Measurements from ENCODE around the gene RAB8B. TPM values are rescaled to one million over a fixed set of nuclear protein-coding genes. Genes with fewer than 3 reads are reported as not detected.

The RAB8B gene
- total and polyA plus RNA-seq, 9 of the 15 experiments (the other 6 are each of a cell fraction or from before 2014, with no cell fraction given) = 7.8 to 32.1 (median 24.2) TPM

GRCh38 chr15:63277038-63277892 is 87.9 kb downstream of the RAB8B start, which contains the start of gene APH1B:
APH1B (plus strand) TSS chr15:63277605; CDS start chr15:63277624, 19 bp downstream.
- in situ Hi-C loops (cut with MboI) (loop anchor here (25.0 kb wide), 1 partner anchor 785 kb away; no protein-coding TSS in a partner anchor), intact Hi-C loops (cut with micrococcal nuclease) (loop anchor here (2.0 to 5.0 kb wide), 2 partner anchors 85 to 120 kb away; partner anchors contain the start of gene RPS27L)
- Histone ChIP-seq H2AFZ (ENCODE audit: low read depth, low read length) (peak within 1 kb of the TSS; percentile 95), H3K27me3 (ENCODE audit: control insufficient read depth in 2 of 2, insufficient read depth in 2 of 2, low read length in 2 of 2) (no peaks in the 10 kb centered on the region), H3K36me3 (ENCODE audit: control insufficient read depth, insufficient read depth, low read length) (0 out of 3 replicates have a peak, but pooled peaks cover 3% of the 10 kb centered on the region), H3K9me3 (replicated peaks; ENCODE audit: control insufficient read depth, insufficient read depth, low read depth, low read length) (no peaks in the 10 kb centered on the region), H3K27ac (ENCODE audit: extremely low read depth, low read depth, low read length) (peak within 1 kb of the TSS; percentile 82), H3K4me3 (peak within 1 kb of the TSS; percentile 65), H3K4me2 (ENCODE audit: insufficient read depth, low read length) (peak within 1 kb of the TSS; percentile 86), H3K4me1 (replicated peaks in 1 of 2; ENCODE audit: control insufficient read depth in 2 of 2, insufficient read depth in 2 of 2, low read length in 2 of 2) (peaks cover 12 to 18% of the 10 kb centered on the region in 2 experiments; a peak in 4 of 5 replicates), H4K20me1 (replicated peaks; ENCODE audit: control insufficient read depth, insufficient read depth, low read length) (no peaks in the 10 kb centered on the region), H3K9me1 (ENCODE audit: control insufficient read depth, insufficient read depth, low read length) (no peaks in the 10 kb centered on the region), H3K9ac (ENCODE audit: insufficient read depth in 1 of 2, low read depth in 2 of 2, low read length in 2 of 2) (peak within 1 kb of the TSS; percentile 86 to 94), H3K79me2 (ENCODE audit: control insufficient read depth, insufficient read depth, low read length) (no peaks in the 10 kb centered on the region)
- FAIRE-seq (no peak), ATAC-seq (peak; percentile 93), DNase-seq (ENCODE audit: extremely low read depth in 1 of 4, low spot score in 3 of 4) (peak; percentile 89 to 96 (median 94))
- ChIA-PET CTCF (ENCODE audit: low intra/inter-chr PET ratio) (interaction anchor here (0.8 kb wide), 1 partner anchor 125 kb away, joined by 3 read pairs; no protein-coding TSS in a partner anchor), POLR2A (interaction anchor here (0.5 to 1.4 kb wide), 14 partner anchors 10 to 1213 kb away, joined by 3 to 6 read pairs (median 3); partner anchors contain the start of gene USP3)
- no TSS peak for BruUV-seq (replicated peaks)
- WGBS (ENCODE audit: insufficient coverage, low coverage, missing lambda C conversion rate) = under 1% methylated on average over 30 of the region's 102 CpGs
- 0 out of 2 replicates have a peak, but pooled peaks have one; percentile 24 for TF ChIP-seq KLF1 (tag; IDR thresholded peaks at IDR 0.05)
- TF ChIP-seq KDM5B (IDR thresholded peaks at IDR 0.05; ENCODE audit: insufficient replicate concordance, low read depth, low read length) = peak; percentile 46
- TF ChIP-seq TARDBP (IDR thresholded peaks at IDR 0.05) = no peak
- 0 out of 2 replicates have a peak, but pooled peaks have one; percentile 32 for TF ChIP-seq ZBTB17 (CRISPR knock-in tag; IDR thresholded peaks at IDR 0.05)
- TF ChIP-seq TEAD4 (IDR thresholded peaks at IDR 0.05; ENCODE audit: low read length) = 0 out of 2 replicates have a peak, but pooled peaks have one; percentile 9
- no peak for TF ChIP-seq TEAD4 (CRISPR knock-in tag; IDR thresholded peaks at IDR 0.05; ENCODE audit: borderline replicate concordance)
- TF ChIP-seq RNF2 (IDR thresholded peaks at IDR 0.05) = peak; percentile 53; the same call in 1 of the 2 replicates
- peak; percentile 83 for TF ChIP-seq PHF8 (IDR thresholded peaks at IDR 0.05; ENCODE audit: borderline replicate concordance, low read length)
- TF ChIP-seq HOMEZ (CRISPR knock-in tag; IDR thresholded peaks at IDR 0.05) = 0 out of 2 replicates have a peak, but pooled peaks have one; percentile 22
- peak; percentile 22; the same call in 1 of the 2 replicates for TF ChIP-seq ELF2 (CRISPR knock-in tag; IDR thresholded peaks at IDR 0.05)
- TF ChIP-seq THAP12 (CRISPR knock-in tag; IDR thresholded peaks at IDR 0.05) = peak; percentile 76
- TF ChIP-seq TAF15 (IDR thresholded peaks at IDR 0.05; ENCODE audit: low read depth, low read length) = no peak
- peak; percentile 3; the same call in 1 of the 2 replicates for TF ChIP-seq SP1 (CRISPR knock-in tag; IDR thresholded peaks at IDR 0.05)
- TF ChIP-seq CTCF (IDR thresholded peaks at IDR 0.05 in 2 of 3, conservative IDR thresholded peaks at IDR 0.05 in 1 of 3; ENCODE audit: insufficient read depth in 2 of 3, low read depth in 1 of 3, low read length in 3 of 3) = 0 out of 6 replicates have a peak, but pooled peaks of 2 of the 3 experiments have one; percentile 2 to 14
- TF ChIP-seq ETV1 (tag; conservative IDR thresholded peaks at IDR 0.05; ENCODE audit: low read depth) = peak; percentile 61
